Measurements from ENCODE around the gene GSS.

The GSS gene

GRCh38 chr20:34986311-34987287 lies 31.0 kb upstream of the GSS start:
- DNase-seq, result no peak
- no peaks in the 10 kb centered on the region for H3K4me1 Mint-ChIP-seq (ENCODE audit: low read depth)
- no peak overlapping the region for H3K27ac Mint-ChIP-seq
- H3K27me3 Mint-ChIP-seq, result peaks cover 20% of the 10 kb centered on the region
- no peaks in the 10 kb centered on the region for H3K9me3 Mint-ChIP-seq
- H3K36me3 Mint-ChIP-seq (ENCODE audit: low read depth), result no peaks in the 10 kb centered on the region
- H3K4me3 Mint-ChIP-seq, result no peak overlapping the region

GRCh38 chr20:34985461-34986310 lies 30.1 kb upstream of the GSS start:
- Mint-ChIP-seq H3K36me3 (ENCODE audit: low read depth) (no peaks in the 10 kb centered on the region), H3K4me1 (ENCODE audit: low read depth) (no peaks in the 10 kb centered on the region), H3K9me3 (no peaks in the 10 kb centered on the region), H3K4me3 (no peak overlapping the region), H3K27me3 (peaks cover 25% of the 10 kb centered on the region), H3K27ac (no peak overlapping the region)
- DNase-seq, result no peak

- Mint-ChIP-seq H3K36me3 (ENCODE audit: low read depth) (no peaks in the 10 kb centered on the region), H3K4me1 (ENCODE audit: low read depth) (no peaks in the 10 kb centered on the region), H3K27me3 (peaks cover 25% of the 10 kb centered on the region), H3K27ac (no peak overlapping the region), H3K4me3 (no peak overlapping the region), H3K9me3 (no peaks in the 10 kb centered on the region)
- no peak for DNase-seq
Observed at GRCh38 chr20:34984756-34985261, 29.2 kb upstream of the GSS start.

- Mint-ChIP-seq H3K36me3 (ENCODE audit: low read depth) (no peaks in the 10 kb centered on the region), H3K27me3 (peaks cover 25% of the 10 kb centered on the region), H3K27ac (no peak overlapping the region), H3K9me3 (no peaks in the 10 kb centered on the region), H3K4me3 (no peak overlapping the region), H3K4me1 (ENCODE audit: low read depth) (no peaks in the 10 kb centered on the region)
- no peak for DNase-seq
Observed at GRCh38 chr20:34983995-34984735, 28.6 kb upstream of the GSS start.

GRCh38 chr20:34983089-34983820 lies 27.6 kb upstream of the GSS start:
- Mint-ChIP-seq H3K27me3 (peaks cover 25% of the 10 kb centered on the region), H3K4me3 (no peak overlapping the region), H3K9me3 (no peaks in the 10 kb centered on the region), H3K36me3 (ENCODE audit: low read depth) (no peaks in the 10 kb centered on the region), H3K27ac (no peak overlapping the region), H3K4me1 (ENCODE audit: low read depth) (no peaks in the 10 kb centered on the region)
- no peak for DNase-seq

GRCh38 chr20:34982270-34983088 lies 26.9 kb upstream of the GSS start:
- Mint-ChIP-seq H3K9me3 (no peaks in the 10 kb centered on the region), H3K4me3 (no peak overlapping the region), H3K4me1 (ENCODE audit: low read depth) (no peaks in the 10 kb centered on the region), H3K27ac (no peak overlapping the region), H3K27me3 (peaks cover 25% of the 10 kb centered on the region), H3K36me3 (ENCODE audit: low read depth) (no peaks in the 10 kb centered on the region)
- DNase-seq, result no peak

- H3K4me1 Mint-ChIP-seq (ENCODE audit: low read depth), result no peaks in the 10 kb centered on the region
- no peaks in the 10 kb centered on the region for H3K36me3 Mint-ChIP-seq (ENCODE audit: low read depth)
- H3K27me3 Mint-ChIP-seq, result peaks cover 25% of the 10 kb centered on the region
- H3K27ac Mint-ChIP-seq, result no peak overlapping the region
- DNase-seq, result no peak
- no peak overlapping the region for H3K4me3 Mint-ChIP-seq
- H3K9me3 Mint-ChIP-seq, result no peaks in the 10 kb centered on the region
Observed at GRCh38 chr20:34980543-34981233, 25.1 kb upstream of the GSS start.

- no peaks in the 10 kb centered on the region for H3K36me3 Mint-ChIP-seq (ENCODE audit: low read depth)
- no peak for DNase-seq
- H3K4me1 Mint-ChIP-seq (ENCODE audit: low read depth), result no peaks in the 10 kb centered on the region
- H3K4me3 Mint-ChIP-seq, result no peak overlapping the region
- peaks cover 25% of the 10 kb centered on the region for H3K27me3 Mint-ChIP-seq
- H3K27ac Mint-ChIP-seq, result no peak overlapping the region
- H3K9me3 Mint-ChIP-seq, result no peaks in the 10 kb centered on the region
Observed at GRCh38 chr20:34979366-34980153, 24.0 kb upstream of the GSS start.

GRCh38 chr20:34978092-34978744 lies 22.6 kb upstream of the GSS start:
- peaks cover 17% of the 10 kb centered on the region for H3K27me3 Mint-ChIP-seq
- no peaks in the 10 kb centered on the region for H3K9me3 Mint-ChIP-seq
- H3K36me3 Mint-ChIP-seq (ENCODE audit: low read depth), result no peaks in the 10 kb centered on the region
- no peak overlapping the region for H3K4me3 Mint-ChIP-seq
- no peak overlapping the region for H3K27ac Mint-ChIP-seq
- no peaks in the 10 kb centered on the region for H3K4me1 Mint-ChIP-seq (ENCODE audit: low read depth)
- no peak for DNase-seq

GRCh38 chr20:34977365-34978091 lies 21.9 kb upstream of the GSS start:
- peaks cover 12% of the 10 kb centered on the region for H3K27me3 Mint-ChIP-seq
- no peaks in the 10 kb centered on the region for H3K9me3 Mint-ChIP-seq
- DNase-seq, result no peak
- no peak overlapping the region for H3K27ac Mint-ChIP-seq
- no peaks in the 10 kb centered on the region for H3K4me1 Mint-ChIP-seq (ENCODE audit: low read depth)
- no peaks in the 10 kb centered on the region for H3K36me3 Mint-ChIP-seq (ENCODE audit: low read depth)
- H3K4me3 Mint-ChIP-seq, result no peak overlapping the region

- Mint-ChIP-seq H3K36me3 (ENCODE audit: low read depth) (no peaks in the 10 kb centered on the region), H3K9me3 (no peaks in the 10 kb centered on the region), H3K27me3 (peaks cover 4% of the 10 kb centered on the region), H3K4me1 (ENCODE audit: low read depth) (no peaks in the 10 kb centered on the region), H3K4me3 (no peak overlapping the region), H3K27ac (no peak overlapping the region)
- no peak for DNase-seq
Observed at GRCh38 chr20:34976286-34976685, 20.7 kb upstream of the GSS start.
